Activated naive CD8-positive, alpha-beta T cell treated with anti-CD3 and anti-CD28 coated beads, Interleukin-2, amount 10 ng/mL, durations not matched to agents 7 days and 5 days (primary cell): ENCODE data around the gene XNDC1N. TPM values are rescaled to one million over a fixed set of nuclear protein-coding genes. Genes with fewer than 3 reads are reported as not detected.
"Not testable (repeated sequence)": the region's sequence is repeated elsewhere in the genome, so short reads cannot be mapped to it uniquely, and the experiment has no call there.

Experiments
- ATAC-seq: fragments of 150-1000 bp; cut with Tn5 transposase; one replicate; pipeline ENCODE4 v1.10.0; 2021; ENCODE audit warnings: low read depth, moderate library complexity
- POLR2A ChIA-PET: fragments of 350-600 bp; sonication (Branson Sonifier 250); formaldehyde crosslinking; loops from one replicate; lab custom pipeline; 2021; ENCODE audit warnings: antibody characterized with exemption; lab: Charles Lee
- DNase-seq: peaks from one replicate; pipeline ENCODE4 v3.0.0; 2021
- H3K27ac Mint-ChIP-seq: one replicate; pipeline ENCODE4 v1.8.0; 2022; ENCODE audit warnings: mild to moderate bottlenecking, mixed read lengths
- H3K27me3 Mint-ChIP-seq: one replicate; pipeline ENCODE4 v1.8.0; 2022; ENCODE audit warnings: mild to moderate bottlenecking, moderate library complexity, mixed read lengths
- H3K36me3 Mint-ChIP-seq: one replicate; pipeline ENCODE4 v1.8.0; 2021; ENCODE audit warnings: mild to moderate bottlenecking, mixed read lengths
- H3K4me1 Mint-ChIP-seq: one replicate; pipeline ENCODE4 v1.8.0; 2021; ENCODE audit warnings: mixed read lengths
- H3K4me3 Mint-ChIP-seq: one replicate; pipeline ENCODE4 v1.8.0; 2022; ENCODE audit warnings: mild to moderate bottlenecking, moderate library complexity, mixed read lengths
- H3K9me3 Mint-ChIP-seq: one replicate; pipeline ENCODE4 v1.8.0; 2021; ENCODE audit warnings: mixed read lengths
- total RNA-seq, 2 experiments: library from RNA; stranded (reverse); gene quantifications; one replicate each; pipeline ENCODE4 v1.2.3, GENCODE V29; 2021

Gene XNDC1N
- total RNA-seq, 2 experiments from 2014 or later, result 20.1 to 21.1 TPM

DNA sequence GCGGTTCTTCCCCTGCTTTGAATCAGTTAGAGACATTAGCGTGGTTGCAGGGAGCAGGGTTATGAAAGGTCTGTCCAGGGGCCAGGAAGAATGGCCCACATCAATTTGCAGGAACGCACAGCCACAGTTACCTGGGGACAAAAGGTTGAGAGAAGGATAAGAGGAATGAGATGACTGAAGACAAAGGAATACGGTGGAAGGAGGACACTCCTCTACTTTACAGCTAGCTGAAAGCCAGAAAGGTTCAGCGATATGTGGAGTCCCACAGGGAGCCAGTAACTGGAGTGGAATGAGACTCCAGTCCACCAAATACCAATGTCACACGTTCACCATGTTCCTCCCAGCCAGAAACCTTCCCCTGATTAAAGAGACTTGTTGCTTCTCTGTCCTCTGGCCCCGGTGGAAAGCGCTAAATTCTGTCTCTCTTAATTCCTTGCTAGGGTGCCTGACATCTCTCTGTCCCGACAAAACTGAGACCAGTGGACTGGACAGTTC, 10.7 kb downstream of the XNDC1N start:
- ATAC-seq, result no peak
- no peak for DNase-seq
- Mint-ChIP-seq H3K9me3 (no peaks in the 10 kb centered on the region), H3K27ac (no peak overlapping the region), H3K4me1 (no peaks in the 10 kb centered on the region), H3K4me3 (no peak overlapping the region), H3K27me3 (no peaks in the 10 kb centered on the region), H3K36me3 (peaks cover 27% of the 10 kb centered on the region)
- POLR2A ChIA-PET, result no interaction called here

DNA sequence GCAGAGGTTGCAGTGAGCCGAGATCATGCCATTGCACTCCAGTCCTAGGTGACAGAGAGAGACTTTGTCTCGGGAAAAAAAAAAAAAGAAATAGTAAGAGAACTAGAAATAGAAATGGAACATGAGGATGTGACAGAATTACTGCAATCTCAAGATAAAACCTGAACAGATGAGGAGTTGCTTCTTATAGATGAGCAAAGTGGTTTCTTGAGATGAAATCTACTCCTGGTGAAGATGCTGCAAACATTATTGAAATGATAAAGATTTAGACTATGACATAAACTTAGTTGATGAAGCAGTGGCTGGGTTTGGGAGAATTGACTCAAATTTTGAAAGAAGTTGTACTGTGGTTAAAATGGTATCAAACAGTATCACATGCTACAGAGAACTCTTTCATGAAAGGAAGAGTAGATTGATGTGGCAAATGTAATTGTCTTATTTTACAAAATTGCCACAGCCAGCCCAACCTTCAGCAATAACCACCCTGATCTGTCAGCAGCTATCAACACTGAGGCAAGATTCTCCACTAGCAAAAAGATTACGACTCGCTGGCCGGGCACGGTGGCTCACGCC, 13.7 kb downstream of the XNDC1N start:
- POLR2A ChIA-PET, result no interaction called here
- ATAC-seq (no peak), DNase-seq (no peak)
- Mint-ChIP-seq H3K36me3 (peaks cover 27% of the 10 kb centered on the region), H3K4me3 (no peak overlapping the region), H3K27ac (no peak overlapping the region), H3K9me3 (no peaks in the 10 kb centered on the region), H3K4me1 (no peaks in the 10 kb centered on the region), H3K27me3 (no peaks in the 10 kb centered on the region)

DNA sequence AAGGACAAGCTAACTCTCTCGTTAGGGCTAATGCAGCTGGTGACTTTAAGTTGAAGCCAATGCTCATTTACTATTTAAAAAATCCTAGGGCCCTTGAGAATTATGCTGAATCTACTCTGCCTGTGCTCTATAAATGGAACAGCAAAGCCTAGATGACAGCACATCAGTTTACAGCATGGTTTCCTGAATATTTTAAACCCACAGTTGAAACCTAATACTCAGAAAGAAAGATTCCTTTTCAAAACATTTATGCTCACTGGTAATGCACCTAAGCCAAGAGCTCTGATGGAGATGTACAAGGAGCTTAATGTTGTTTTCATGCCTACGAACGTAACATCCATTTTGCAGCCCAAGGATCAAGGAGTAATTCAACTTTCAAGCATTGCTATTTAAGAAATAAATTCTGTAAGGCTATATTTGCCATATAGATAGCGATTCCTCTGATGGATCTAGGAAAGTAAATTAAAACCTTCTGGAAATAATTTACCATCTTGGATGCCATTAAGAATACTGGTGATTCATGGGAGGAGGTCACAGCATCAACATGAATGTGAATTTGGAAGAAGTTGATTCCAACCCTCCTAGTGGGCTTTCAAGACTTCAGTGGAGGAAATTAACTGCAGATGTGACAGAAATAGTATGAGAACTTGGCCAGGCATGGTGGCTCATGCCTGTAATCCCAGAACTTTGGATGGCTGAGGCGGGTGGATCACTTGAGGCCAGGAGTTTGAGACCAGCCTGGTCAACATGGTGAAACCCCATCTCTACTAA, 14.5 kb downstream of the XNDC1N start:
- Mint-ChIP-seq H3K4me1 (no peaks in the 10 kb centered on the region), H3K27ac (no peak overlapping the region), H3K9me3 (no peaks in the 10 kb centered on the region), H3K27me3 (no peaks in the 10 kb centered on the region), H3K4me3 (no peak overlapping the region), H3K36me3 (peaks cover 27% of the 10 kb centered on the region)
- ATAC-seq (no peak), DNase-seq (no peak)
- POLR2A ChIA-PET, result no interaction called here

DNA sequence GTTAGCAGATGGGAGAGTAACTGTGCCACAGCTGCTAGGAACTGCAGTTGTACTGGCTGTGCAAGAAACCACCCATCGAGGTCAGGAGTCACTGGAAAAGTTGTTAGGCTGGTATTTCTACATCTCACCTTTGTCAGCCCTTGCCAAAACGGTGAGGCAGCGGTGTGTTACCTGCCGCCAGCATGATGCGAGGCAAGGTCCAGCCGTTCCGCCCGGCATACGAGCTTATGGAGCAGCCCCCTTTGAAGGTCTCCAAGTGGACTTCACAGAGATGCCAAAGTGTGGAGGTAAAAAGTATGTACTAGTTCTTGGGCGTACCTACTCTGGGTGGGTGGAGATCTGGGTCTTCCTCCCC, 16.4 kb downstream of the XNDC1N start:
- peaks cover 17% of the 10 kb centered on the region for H3K36me3 Mint-ChIP-seq
- ATAC-seq, POLR2A ChIA-PET, H3K27ac Mint-ChIP-seq, H3K4me1 Mint-ChIP-seq, H3K9me3 Mint-ChIP-seq, H3K4me3 Mint-ChIP-seq, H3K27me3 Mint-ChIP-seq, DNase-seq: not testable (repeated sequence)

DNA sequence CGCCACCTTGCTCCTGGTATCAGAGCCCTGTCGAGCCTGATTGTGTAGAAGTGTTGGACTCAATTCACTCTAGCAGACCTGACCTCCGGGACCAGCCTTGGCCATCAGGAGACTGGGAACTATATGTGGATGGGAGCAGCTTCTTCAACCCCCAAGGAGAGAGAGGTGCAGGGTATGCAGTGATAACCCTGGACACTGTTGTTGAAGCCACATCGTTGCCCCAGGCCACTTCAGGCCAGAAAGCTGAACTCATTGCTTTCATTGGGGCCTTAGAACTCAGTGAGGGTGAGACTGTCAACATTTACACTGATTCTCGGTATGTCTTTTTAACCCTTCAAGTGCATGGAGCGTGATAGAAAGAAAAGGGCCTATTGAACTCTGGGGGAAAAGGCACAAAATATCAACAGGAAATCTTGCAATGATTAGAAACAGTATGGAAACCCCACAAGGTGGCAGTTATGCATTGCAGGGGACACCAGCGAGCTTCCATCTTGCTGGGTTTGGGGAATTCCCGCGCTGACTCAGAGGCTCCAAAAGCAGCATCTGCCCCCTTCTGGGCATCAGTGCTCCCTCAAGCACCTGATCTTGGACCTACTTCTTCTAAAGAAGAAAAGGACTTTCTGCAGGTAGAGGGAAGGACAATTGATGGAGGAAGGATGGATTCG, 16.9 kb downstream of the XNDC1N start:
- POLR2A ChIA-PET, H3K4me3 Mint-ChIP-seq, H3K27me3 Mint-ChIP-seq, H3K4me1 Mint-ChIP-seq, H3K27ac Mint-ChIP-seq, H3K9me3 Mint-ChIP-seq, ATAC-seq, DNase-seq: not testable (repeated sequence)
- H3K36me3 Mint-ChIP-seq, result peaks cover 15% of the 10 kb centered on the region

GRCh38 chr11:71910775-71911174, 17.6 kb downstream of the XNDC1N start:
- peaks cover 17% of the 10 kb centered on the region for H3K36me3 Mint-ChIP-seq
- POLR2A ChIA-PET, DNase-seq, H3K9me3 Mint-ChIP-seq, H3K4me3 Mint-ChIP-seq, H3K27ac Mint-ChIP-seq, H3K4me1 Mint-ChIP-seq, ATAC-seq, H3K27me3 Mint-ChIP-seq: not testable (repeated sequence)

DNA sequence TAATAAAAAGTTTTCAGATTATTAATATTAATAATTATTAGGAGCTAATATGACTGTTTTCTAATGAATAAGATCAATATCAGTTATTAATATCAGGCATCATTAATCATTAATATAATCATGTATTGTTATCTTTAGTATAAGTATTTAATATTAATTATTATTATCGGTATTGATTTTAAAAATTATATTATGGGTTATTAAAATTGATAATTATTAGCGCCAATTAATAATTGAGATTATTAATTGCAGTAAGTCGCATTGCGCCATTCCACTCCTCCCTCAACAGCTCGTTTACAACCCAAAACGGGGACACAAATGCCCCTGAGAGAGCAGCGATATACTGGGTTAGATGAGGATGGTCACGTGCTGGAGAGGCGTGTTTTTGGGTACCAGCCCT, 20.2 kb downstream of the XNDC1N start:
- no peak for DNase-seq
- ATAC-seq, result no peak
- Mint-ChIP-seq H3K4me3 (no peak overlapping the region), H3K27ac (no peak overlapping the region), H3K9me3 (no peaks in the 10 kb centered on the region), H3K4me1 (no peaks in the 10 kb centered on the region), H3K36me3 (peaks cover 13% of the 10 kb centered on the region), H3K27me3 (no peaks in the 10 kb centered on the region)
- POLR2A ChIA-PET, result no interaction called here

GRCh38 chr11:71901137-71901536, 27.3 kb downstream of the XNDC1N start:
- H3K27me3 Mint-ChIP-seq, H3K4me1 Mint-ChIP-seq, DNase-seq, H3K4me3 Mint-ChIP-seq, POLR2A ChIA-PET, H3K27ac Mint-ChIP-seq, ATAC-seq, H3K9me3 Mint-ChIP-seq: not testable (repeated sequence)
- H3K36me3 Mint-ChIP-seq, result peaks cover 19% of the 10 kb centered on the region

GRCh38 chr11:71895961-71896360, 32.4 kb downstream of the XNDC1N start:
- Mint-ChIP-seq H3K36me3 (peaks cover 24% of the 10 kb centered on the region), H3K4me1 (no peaks in the 10 kb centered on the region), H3K27me3 (no peaks in the 10 kb centered on the region), H3K4me3 (no peak overlapping the region), H3K9me3 (no peaks in the 10 kb centered on the region), H3K27ac (no peak overlapping the region)
- ATAC-seq, result no peak
- DNase-seq, result no peak
- POLR2A ChIA-PET, result no interaction called here

GRCh38 chr11:71889181-71889872, 39.1 kb downstream of the XNDC1N start:
- H3K4me1 Mint-ChIP-seq, H3K36me3 Mint-ChIP-seq, H3K27me3 Mint-ChIP-seq, H3K27ac Mint-ChIP-seq, ATAC-seq, DNase-seq, H3K4me3 Mint-ChIP-seq, POLR2A ChIA-PET, H3K9me3 Mint-ChIP-seq: not testable (repeated sequence)

- H3K27me3 Mint-ChIP-seq, H3K27ac Mint-ChIP-seq, ATAC-seq, H3K4me1 Mint-ChIP-seq, H3K4me3 Mint-ChIP-seq, POLR2A ChIA-PET, DNase-seq, H3K36me3 Mint-ChIP-seq, H3K9me3 Mint-ChIP-seq: not testable (repeated sequence)
Measured at GRCh38 chr11:71888335-71889010, 39.9 kb downstream of the XNDC1N start.

GRCh38 chr11:71885806-71886205, 42.6 kb downstream of the XNDC1N start:
- DNase-seq, H3K9me3 Mint-ChIP-seq, H3K27ac Mint-ChIP-seq, H3K27me3 Mint-ChIP-seq, H3K36me3 Mint-ChIP-seq, H3K4me3 Mint-ChIP-seq, ATAC-seq, H3K4me1 Mint-ChIP-seq: not testable (repeated sequence)
- POLR2A ChIA-PET, result interaction anchor here (0.6 kb wide), 1 partner anchor 710 kb away, joined by 5 read pairs; no protein-coding TSS in a partner anchor
